ENCODE results near the gene PHKG1.
"Not testable (repeated sequence)": the region's sequence is repeated elsewhere in the genome, so short reads cannot be mapped to it uniquely, and the experiment has no call there.

Gene PHKG1

DNA sequence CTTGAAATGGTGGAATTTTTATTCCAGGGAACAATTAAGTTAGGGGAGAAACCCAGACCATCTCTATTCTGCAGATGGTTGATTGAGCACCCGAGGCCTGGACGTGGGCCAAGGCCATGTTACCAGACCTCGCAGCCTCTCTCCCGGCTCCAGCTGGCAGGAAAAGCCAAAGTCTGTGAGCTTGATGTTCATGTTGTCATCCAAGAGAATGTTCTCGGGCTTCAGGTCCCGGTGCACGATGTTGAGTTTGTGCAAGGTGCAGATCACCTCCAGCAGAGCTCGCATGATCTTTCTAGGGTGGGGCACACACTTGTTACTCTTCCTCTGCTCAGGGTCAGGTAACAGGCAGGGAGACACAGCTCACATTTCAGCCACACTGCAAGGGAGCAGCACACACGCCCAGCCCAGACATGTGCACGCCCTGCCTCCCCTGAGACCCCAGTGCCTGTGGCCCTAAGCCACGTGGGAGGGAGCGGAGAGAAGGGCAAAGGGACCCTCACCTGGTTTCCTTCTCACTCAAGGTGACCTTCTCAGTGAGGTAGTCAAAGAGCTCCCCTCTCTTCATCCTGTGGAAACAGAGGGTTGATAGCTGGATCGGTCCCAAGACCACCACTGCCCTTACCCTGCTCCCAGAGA, 9.5 kb downstream of the PHKG1 start:
- no peak for DNase-seq (ENCODE audit: low spot score)

DNA sequence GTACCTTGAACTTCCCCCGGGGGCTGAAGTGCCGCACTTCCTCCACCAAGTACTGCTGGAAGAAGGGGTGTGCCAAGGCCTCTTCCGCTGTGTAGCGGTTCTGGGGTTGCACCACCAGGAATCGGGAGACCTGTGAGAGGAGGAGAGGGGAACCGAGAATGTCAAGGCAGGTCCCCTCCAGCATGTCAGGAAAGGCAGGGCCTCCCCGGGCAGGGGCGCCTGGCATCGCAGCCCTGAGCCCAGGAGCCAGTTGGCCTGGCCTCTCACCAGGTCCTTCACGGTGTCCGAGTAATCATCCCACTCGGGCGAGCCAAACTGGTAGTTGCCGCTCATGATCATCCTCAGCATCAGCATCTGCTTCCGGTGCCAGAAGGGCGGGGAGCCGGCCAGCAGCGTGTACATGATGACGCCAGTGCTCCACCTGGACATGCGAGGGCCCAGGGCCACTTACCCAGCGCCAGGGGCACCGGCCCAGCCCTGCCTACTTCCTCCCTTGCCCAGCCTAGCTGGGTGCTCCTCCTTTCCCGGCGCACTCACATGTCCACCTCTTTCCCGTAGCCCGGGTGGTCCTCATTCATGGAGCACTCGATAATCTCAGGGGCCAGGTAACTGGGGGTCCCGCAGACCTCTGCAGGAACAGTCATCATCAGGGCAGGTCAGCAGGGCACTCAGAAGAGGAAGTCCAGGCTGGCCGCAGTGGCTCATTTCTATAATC, 11.0 kb downstream of the PHKG1 start:
- DNase-seq (ENCODE audit: low spot score): no peak

DNA sequence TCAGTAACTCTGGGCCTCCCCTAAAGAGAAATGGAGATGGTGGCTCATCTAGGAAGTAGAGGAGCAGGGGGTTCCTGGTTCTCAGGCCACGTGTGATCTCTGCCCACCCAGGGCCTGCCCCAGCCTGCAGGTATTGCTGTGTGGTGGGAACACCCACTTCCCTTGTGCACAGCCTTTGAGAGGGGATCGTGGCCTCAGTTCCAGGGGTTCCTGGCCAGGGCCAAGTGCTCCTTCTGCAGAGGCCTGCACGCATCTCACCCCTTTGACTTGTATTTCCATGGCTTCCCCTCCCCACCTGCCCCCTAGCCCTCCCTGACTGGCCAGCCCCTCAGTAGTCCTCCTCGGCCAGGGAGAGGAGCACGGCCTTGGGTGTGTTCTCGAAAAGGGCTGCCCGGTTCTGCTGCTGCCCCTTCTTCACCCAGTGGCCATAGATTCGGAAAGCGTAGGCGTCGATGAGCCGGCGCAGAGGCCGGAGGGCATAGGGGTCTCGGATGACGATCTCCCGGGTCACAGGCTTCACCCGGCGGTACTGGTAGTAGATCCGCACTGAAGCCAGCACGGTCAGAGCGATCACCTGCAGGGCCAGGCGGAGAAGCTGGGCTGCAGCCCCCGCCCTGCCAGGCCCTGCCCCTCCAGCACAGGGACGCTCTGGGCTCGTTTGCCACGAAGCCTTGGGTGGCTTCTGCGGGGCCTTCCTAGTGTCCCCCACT, 11.9 kb downstream of the PHKG1 start:
- DNase-seq (ENCODE audit: low spot score): not testable (repeated sequence)

DNA sequence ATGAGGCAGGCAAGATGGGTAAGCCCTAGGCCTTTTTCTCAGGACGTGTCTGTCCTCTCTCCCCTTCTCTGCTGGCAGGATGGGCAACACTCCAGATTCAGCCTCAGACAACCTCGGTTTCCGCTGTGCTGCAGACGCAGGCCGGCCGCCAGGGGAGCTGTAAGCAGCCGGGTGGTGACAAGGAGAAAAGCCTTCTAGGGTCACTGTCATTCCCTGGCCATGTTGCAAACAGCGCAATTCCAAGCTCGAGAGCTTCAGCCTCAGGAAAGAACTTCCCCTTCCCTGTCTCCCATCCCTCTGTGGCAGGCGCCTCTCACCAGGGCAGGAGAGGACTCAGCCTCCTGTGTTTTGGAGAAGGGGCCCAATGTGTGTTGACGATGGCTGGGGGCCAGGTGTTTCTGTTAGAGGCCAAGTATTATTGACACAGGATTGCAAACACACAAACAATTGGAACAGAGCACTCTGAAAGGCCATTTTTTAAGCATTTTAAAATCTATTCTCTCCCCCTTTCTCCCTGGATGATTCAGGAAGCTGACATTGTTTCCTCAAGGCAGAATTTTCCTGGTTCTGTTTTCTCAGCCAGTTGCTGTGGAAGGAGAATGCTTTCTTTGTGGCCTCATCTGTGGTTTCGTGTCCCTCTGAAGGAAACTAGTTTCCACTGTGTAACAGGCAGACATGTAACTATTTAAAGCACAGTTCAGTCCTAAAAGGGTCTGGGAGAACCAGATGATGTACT, 13.1 kb downstream of the PHKG1 start:
- DNase-seq (ENCODE audit: low spot score): peak; percentile 82

DNA sequence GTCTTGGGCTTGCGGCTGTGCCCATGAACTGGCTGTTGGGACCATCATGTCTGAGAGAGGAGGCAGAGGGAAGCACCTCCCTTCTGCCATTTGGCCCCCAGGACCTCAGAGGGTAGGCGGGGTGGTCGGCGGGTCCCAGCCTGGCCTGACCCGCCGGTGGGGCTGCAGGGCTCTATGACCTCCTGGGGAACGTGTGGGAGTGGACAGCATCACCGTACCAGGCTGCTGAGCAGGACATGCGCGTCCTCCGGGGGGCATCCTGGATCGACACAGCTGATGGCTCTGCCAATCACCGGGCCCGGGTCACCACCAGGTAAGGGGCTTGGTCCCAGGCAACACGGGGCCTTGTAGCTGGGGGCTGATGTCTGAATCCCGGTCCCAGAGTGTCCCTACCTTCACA, 14.6 kb downstream of the PHKG1 start:
- no peak for DNase-seq (ENCODE audit: low spot score)

DNA sequence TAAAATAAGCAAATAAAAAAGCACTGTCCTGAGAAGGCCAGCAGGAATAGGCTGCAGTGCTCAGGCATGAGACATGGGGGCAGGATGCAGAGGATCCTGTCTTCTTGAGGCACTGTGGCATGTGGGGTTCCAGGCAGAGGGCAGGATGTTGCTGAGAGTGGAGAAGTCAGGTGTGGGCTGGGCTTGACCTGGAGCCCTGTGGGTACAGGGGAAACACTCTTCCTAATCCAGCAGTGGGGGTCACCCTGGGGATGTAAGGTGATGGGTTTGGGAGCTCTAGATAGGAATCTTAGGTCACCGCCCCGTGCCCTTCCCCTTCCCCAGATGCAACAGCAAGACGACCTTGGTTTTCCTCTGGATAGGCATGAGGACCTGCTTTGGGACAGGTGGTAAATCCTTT, 15.1 kb downstream of the PHKG1 start:
- no peak for DNase-seq (ENCODE audit: low spot score)

DNA sequence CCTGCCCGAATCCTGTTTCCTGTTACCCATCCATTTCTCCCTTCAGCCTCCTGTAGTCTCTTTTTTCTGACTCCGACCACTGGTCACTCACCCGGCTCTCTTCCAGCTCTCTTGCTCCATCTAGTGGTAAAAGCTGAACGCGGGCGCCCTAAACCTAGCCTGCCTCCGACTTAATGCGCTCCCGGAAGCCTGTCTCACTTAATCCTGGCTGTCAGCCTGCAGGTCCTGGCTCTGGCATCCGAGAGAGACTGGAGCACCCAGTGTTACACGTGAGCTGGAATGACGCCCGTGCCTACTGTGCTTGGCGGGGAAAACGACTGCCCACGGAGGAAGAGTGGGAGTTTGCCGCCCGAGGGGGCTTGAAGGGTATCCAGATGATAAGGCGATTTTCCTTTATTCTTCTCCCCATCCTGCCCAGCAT, 18.4 kb downstream of the PHKG1 start:
- DNase-seq (ENCODE audit: low spot score): peak; percentile 88

DNA sequence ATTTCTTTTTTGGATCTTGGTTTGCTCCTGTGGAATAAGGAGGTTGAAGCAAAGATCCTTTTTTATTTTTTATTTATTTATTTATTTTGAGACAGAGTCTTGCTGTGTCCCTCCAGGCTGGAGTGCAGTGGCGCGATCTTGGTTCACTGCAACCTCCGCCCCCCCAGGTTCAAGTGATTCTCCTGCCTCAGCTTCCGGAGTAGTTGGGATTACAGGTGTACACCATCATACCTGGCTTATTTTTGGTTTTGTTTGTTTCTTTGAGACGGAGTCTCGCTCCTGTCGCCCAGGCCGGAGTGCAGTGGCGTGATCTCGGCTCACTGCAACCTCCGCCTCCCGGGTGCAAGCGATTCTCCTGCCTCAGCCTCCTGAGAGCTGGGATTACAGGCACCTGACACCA, 26.4 kb downstream of the PHKG1 start:
- DNase-seq (ENCODE audit: low spot score): not testable (repeated sequence)

DNA sequence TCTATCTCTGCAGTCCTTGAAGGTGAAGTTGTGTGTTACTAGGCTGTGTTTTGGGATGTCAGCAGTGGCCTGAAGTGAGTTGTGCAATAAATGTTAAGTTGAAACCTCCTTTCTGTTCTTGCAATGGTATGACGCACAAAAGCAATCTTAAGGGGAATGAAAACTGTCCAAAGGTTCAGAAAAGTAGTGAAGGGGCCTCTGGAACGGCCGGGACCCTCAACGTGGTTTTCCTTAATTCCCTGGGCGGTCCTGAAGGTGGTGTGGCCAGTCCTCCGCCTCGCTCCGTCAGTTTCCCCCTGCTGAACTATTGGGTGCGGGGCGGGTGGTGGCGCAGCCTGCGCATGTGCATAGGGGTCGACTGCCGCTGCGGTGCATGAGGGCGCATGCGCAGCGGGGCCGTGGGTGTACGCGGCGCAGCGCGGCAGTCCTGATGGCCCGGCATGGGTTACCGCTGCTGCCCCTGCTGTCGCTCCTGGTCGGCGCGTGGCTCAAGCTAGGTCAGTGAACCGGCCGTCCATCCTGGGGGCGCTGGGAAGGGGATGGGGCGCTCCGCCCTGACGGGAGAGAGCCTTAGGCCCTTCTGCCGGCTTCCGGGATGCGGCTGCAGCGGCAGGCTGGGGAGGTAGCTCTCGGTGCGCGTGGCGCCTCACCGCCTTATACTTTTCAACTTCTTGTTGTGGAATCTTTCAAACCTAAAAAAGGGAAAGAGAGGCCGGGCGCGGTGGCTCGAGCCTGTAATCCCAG, 28.7 kb downstream of the PHKG1 start, which contains the start of gene SUMF2:
TSS of gene SUMF2 (plus strand) at position 405 of the 744 bp plus-strand sequence. CDS start at position 431, 26 bp downstream.
- peak; percentile 100 for DNase-seq (ENCODE audit: low spot score)

DNA sequence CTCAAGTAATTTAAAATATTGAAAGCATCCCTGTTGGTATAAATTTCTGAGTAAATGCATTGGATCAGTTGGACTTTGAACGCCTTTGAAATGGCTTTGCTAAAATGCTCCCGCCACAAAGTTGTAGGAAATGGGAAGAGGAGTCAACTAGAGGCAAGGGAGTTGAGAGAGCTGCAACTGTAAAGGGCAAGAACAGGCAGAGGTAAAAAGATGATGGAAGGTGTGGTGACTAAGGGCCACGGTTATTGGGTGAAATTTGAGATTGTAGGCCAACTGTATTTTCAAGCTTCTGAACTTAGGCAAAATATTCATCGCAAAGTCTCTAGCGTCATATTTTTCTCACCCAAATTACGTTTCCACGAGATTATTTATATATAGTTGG, 29.3 kb downstream of the PHKG1 start:
- DNase-seq (ENCODE audit: low spot score): no peak

DNA sequence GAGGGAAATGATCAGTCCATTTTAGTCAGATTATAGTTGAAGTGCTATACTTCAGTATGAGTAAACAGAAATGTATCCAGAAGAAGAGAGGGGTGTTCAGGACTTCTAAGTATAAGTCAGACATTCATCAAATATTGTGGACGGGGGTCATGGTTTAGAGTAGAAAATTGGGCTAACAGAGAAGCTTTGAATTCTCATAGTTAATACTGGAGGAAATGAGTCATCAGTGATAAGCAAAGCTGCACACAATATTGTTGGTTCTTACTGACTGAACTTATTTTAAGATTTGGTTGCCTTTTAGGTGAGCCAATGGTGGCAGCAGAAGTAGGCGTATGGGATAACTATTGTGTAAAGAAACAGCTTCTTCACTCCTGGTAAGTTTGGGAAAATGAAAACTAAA, 30.4 kb downstream of the PHKG1 start:
- no peak for DNase-seq (ENCODE audit: low spot score)

DNA sequence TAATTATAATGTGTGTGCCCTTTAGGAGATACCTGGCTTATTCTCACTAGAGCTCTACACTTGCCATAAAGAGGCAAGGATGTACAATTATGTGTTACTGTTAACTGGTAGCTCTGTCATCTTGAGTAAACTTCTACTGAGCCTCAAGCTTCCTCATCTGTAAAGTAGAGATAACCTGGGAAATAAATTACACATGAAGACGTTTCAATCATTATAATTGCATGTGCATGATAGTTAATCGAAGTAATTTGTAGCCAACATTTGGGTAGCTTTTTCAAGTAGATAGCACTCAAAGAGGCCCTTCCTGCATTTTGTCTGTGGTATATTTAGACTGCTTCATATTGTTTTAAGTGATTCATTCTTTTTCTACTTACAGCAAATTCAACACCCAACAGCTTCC, 38.8 kb downstream of the PHKG1 start:
- no peak for DNase-seq (ENCODE audit: low spot score)

DNA sequence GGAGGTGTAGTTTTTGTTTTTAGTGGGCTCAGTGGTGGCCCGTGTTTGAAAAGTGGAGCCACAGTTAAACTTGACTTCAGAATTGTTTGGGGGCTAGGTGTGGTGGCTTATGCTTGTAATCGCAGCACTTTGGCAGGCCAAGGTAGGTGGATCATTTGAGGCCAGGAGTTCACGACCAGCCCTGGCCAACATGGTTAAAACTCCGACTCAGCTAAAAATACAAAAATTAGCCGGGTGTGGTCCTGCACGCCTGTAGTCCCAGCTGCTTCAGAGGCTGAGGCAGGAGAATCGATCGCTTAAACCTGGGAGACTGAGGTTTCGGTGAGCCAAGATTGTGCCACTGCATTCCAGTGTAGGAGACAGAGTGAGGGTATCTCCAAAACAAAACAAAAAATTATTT, 39.4 kb downstream of the PHKG1 start:
- DNase-seq (ENCODE audit: low spot score): no peak

DNA sequence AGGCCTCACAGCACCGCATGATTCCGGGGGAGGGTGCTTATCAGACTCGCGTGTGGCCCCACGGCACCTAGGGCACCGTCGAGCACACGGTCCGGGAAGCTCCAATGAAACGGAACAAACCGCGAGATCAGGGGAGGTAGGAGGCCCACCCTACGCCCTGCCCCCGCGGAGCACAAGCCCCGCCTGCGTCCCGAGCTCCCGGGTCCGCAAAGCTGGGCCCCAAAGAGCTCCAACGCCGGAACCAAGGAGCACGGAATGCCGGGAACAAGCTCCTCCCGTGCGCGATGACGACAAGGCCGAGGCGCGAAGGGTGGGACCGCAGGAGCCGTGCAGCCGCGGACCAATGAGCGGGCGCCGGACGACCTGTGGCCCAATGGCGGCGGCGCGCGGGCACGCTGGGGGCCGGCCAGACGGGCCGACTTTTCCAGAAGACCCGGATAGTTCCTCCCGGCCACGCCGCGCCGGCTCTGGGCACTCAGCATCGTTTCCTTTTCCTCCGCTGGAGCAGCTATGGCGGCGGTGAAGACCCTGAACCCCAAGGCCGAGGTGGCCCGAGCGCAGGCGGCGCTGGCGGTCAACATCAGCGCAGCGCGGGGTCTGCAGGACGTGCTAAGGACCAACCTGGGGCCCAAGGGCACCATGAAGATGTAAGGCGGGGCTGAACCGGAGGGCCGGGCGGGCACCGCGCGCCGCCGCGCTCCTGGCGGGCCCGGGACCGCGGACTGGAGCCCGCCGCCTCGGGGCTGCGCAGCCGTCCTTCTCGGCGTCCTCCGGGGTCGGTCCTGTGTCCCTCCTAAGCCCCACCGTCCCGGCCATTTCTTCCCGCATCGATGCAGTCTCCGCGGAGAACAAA, 41.2 kb downstream of the PHKG1 start, which contains the start of the genes CCT6A and PSPH:
TSS of gene CCT6A (plus strand) at position 427 of the 853 bp plus-strand sequence. CDS start at position 511, 84 bp downstream.
TSS of gene PSPH (minus strand) at position 106 of the 853 bp plus-strand sequence. CDS start 30,232 bp downstream, outside the sequence.
- peak; percentile 96 for DNase-seq (ENCODE audit: low spot score)

DNA sequence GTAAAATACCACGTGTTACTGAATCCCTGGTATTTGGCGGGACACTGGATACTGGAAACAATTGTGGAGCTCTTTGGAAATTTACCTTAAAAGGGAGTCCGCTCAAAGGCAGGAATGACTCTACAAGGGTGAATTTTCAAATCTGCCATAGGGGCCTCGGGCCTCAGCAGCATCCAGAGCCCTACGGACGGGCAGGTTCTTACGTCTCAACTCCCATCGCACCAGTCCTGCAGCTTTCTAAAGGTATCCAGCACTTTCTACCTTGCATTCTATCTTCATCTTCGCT, 41.8 kb downstream of the PHKG1 start:
- no peak for DNase-seq (ENCODE audit: low spot score)

DNA sequence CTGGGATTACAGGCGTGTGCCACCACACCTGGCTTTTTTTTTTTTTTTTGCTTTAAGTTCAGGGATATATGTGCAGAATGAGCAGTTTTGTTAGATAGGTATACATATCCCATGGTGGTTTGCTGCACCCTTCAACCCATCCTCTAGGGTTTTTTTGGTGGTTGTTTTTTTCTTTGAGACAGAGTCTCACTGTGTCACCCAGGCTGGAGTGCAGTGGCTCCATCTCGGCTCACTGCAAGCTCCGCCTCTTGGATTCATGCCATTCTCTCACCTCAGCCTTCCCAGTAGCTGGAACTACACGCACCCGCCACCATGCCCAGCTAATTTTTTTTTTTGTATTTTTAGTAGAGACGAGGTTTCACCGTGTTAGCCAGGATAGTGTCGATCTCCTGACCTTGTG, 44.0 kb downstream of the PHKG1 start:
- not testable (repeated sequence) for DNase-seq (ENCODE audit: low spot score)

DNA sequence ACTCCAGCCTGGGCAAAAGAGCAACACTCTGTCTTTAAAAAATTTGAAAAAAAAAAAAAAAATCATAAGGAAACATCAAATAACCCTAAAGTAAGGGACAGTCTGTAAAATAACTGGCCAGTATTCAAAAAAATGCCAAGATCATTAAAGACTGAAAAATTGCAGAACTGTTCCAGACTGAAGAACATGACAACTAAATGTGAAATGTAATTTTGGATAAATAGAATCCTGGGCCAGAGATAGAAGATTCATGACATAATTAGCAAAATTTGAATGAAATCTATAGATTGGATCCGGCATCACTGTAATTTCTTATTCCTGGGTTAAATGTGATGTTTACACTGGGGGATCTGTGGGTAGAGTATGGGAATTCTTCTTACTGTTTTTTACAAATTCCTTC, 44.5 kb downstream of the PHKG1 start:
- DNase-seq (ENCODE audit: low spot score): no peak

DNA sequence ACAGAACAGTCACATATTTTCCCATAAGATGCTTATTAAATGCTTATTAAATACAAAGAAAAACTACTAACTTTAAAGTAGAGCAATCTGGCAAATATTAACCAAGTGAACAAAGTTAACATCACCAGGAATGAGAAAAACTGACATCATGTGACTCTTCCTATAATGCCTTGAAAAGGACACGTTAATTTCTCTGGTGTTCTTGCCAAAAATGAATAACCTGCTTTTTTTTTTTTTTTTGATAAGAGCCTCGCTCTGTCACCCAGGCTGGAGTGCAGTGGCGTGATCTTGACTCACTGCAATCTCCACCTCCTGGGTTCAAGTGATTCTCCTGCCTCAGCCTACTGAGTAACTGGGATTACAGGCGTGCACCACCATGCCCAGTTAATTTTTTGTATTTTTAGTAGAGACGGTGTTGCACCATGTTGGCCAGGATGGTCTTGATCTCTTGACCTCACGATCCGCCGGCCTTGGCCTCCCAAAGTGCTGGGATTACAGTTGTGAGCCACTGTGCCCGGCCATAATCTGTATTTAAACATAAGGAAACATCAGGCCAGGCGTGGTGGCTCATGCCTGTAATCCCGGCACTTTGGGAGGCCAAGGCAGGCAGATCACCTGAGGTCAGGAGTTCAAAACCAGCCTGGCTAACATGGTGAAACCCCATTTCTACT, 45.2 kb downstream of the PHKG1 start:
- not testable (repeated sequence) for DNase-seq (ENCODE audit: low spot score)

DNA sequence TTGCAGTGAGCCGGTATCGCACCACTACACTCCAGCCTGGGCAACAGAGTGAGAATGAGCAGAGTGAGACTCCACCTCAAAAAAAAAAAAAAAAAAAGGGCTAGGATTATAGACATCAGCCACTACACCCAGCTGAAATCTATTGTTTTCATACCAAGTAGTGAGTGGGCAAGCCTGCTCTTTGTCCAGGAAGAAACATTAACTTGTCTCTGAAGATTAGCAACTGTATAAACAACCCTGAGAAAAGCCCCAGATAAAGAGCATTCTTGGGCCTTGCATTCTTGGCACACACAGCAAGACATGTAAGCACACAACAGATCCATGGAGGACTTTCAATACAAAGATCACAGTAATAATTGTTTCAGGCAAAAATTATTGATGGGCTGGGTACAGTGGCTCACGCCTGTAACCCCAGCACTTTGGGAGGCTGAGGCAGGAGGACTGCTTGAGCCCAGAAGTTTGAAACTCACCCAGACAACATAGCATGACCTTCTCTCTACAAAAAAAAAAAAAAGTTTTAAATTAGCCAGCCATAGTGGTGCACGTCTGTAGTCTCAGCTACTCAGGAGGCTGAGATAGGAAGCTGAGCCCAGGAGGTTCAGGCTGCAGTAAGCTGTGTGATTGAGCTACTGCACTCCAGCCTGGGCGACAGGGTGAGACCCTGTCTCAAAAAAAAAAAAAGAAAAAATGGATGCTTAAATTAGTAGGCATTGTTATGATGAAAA, 45.9 kb downstream of the PHKG1 start:
- DNase-seq (ENCODE audit: low spot score): peak; percentile 66

Measured in AG08395 (cell line).